SK-N-MC (cell line): Measurements from ENCODE around the gene RASAL1.

Source experiments
- EZH2 ChIP-seq: fragments of 200-600 bp; sonication (generic); IDR thresholded peaks from one replicate; pipeline ENCODE4 v1.6.1; 2017; ENCODE audit warnings: antibody characterized with exemption
- POLR2AphosphoS5 ChIP-seq: IDR thresholded peaks from 2 replicates; pipeline ENCODE4 v1.6.1; 2012; ENCODE audit warnings: mild to moderate bottlenecking, low read depth, low read length, borderline replicate concordance

- no peak for TF ChIP-seq EZH2
- no peak for TF ChIP-seq POLR2AphosphoS5
Measured at GRCh38 chr12:113155646-113156045, 20.1 kb upstream of the RASAL1 start.
